Activated T-cell treated with anti-CD3 and anti-CD28 coated beads for 24 hours (primary cell): ENCODE results near the gene EML4.

Experiments
- DNase-seq: peaks from one replicate; pipeline ENCODE4 v3.0.0-alpha.2; 2020; ENCODE audit warnings: low read depth

EML4 gene

DNA sequence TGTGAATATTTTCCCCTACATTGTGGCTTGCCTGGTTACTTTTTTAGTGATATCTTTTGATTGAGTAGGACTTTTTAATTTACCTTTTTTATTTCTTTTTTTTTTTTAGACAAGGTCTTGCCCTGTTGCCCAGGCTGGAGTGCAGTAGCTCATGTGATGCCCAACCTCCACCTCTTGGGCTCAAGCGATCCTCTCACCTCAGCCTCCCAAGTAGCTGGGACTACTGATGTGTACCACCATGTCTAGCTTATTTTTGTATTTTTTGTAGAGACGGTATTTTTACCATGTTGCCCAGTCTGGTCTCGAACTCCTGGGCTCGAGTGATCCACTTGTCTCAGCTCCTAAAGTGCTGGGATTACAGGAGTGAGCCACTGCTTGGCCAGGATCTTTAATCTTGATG lies 25.3 kb downstream of the EML4 start:
- DNase-seq: no peak

DNA sequence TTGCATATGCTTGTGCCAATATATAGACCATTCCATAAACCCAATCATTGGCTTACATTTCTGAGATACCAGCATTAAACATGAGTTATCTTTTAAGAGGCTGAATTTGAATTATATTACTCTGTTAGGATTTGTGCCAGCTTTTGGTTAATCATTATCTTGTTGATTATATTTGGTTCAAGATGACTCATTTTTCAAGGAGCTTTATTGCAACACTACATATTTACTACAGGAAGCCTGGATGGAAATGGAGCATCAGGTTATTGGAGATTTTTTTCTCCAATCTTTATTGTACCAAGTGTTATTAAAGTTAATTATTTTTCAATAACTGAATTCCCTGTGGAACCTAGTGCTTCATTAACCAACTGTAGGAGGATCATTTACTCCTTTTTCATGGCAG lies 26.4 kb downstream of the EML4 start:
- no peak for DNase-seq

DNA sequence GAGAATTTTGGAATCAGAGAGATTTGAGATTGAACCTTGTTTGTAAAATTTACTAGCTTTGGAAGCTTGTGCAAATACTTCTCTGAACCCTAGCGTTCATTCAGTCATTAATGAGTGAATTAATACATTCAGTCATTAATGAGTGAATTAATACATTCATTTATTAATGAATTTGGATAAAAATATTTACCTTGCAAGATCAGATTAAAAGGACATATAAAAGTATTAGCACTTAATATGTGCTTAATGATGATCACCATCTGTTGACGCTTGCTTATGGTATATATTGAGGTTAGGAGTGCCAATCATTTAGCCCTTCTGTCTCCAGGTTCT lies 26.9 kb downstream of the EML4 start:
- DNase-seq: no peak

DNA sequence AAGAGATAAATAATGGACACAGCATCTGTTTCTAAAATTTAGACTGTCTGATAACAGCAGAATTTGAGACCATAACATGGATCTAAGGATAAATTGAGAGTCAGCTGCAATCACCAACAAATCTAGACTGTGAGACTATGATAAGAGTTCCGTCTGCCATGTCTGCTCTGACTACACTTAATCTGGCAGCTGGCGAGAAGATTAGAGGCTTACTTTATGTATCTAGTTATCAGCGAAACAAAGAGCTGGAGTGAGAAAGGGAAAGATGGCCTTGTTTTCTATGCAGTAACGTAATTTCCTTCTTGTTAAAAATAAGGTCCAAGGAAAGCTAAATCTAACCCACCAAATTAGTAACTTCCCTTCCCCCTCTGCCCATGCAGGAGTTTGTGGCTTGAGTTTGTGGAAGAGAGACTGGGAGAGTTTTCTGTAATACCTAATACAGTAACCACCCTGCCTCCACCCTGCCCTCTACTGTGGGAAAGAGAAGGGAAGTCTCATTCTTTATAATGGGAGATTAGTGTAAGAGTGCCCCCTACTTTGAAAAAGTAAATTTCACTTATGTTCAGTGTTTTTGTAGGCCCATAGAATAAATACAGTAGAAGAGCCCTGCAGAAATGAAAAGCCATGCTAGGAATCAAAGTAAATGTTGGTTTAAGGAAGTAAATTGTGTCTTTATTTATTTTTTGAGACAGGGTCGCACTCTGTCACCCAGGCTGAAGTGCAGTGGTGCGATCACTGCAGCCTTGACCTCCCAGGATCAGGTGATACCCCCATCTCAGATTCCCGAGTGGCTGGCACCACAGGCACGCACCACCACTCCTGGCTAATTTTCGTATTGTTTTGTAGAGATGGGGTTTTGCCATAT lies 27.5 kb downstream of the EML4 start:
- no peak for DNase-seq

DNA sequence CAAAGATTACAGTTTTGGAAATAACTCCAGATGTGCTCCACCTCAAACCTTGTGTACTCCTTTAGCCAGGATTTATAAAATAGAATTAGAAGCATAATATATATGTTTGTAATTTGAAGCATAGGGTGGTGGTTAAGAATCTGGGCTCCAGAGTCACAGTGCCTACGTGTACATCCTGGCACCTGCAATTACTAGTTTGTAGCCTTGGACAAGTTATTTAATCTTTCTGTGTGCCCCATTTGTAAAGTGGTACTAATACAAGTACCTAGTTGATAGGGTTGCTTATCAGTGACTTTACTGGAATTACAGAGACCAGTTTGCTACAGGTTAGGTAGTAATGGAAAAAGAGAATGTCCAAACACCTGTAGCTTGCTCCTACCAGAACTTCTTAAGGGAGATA lies 28.6 kb downstream of the EML4 start:
- DNase-seq: no peak

DNA sequence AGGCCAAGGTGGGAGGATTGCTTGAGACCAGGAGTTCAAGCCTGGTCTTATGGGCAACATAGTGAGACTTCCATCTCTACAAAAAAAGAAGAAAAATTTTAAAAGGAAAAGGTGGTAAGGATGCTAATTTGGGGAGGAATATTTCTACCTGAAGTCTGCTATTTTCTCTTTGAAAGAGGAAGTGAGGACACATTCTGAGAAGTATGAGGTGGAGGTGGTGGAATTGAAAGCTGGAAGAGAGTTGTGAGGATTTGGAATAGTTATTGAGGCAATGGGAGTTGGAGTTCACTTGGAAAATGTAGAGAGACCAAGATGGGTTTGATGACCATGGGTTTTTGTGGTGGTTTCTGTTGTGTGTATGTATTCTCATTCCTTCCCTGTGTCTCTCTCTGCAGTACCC lies 29.3 kb downstream of the EML4 start:
- DNase-seq: no peak

DNA sequence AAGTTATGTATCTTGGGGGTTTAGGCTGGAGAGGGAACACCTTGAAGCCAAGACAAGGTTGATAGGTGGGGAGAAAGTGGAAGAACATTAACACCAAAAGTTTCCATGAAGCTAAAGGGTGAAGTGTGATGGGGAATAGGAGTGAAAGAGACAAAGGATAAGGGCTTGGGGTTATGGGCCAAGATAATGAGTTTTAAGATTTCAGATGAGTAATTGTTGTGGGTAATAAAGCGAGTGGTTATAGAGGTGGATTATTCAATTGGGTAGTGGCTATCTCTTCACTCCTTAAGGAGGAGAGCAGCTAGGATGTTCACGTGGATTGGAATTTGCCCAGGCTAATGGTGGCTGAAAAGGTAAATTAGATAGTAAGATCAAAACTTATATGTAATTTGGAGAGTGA lies 29.8 kb downstream of the EML4 start:
- no peak for DNase-seq

DNA sequence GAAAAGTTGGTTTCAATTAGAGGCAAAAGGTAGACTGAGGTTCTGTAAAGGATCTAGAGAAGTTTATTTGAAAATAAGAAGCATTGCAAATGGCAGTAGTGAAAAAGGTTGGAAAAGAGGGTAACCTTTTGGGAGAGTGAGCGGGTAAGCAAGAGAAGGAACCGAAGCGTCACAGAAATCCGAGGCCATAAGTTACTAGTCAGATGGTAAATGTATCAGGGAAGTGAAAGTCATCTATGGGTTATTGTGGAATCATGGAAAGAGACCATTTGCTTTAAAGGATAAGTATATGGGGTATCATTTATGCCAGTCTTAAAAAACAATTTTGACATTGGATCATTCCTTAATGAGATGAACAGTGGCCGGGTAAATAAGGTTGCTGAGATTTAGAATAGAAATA lies 30.5 kb downstream of the EML4 start:
- no peak for DNase-seq

DNA sequence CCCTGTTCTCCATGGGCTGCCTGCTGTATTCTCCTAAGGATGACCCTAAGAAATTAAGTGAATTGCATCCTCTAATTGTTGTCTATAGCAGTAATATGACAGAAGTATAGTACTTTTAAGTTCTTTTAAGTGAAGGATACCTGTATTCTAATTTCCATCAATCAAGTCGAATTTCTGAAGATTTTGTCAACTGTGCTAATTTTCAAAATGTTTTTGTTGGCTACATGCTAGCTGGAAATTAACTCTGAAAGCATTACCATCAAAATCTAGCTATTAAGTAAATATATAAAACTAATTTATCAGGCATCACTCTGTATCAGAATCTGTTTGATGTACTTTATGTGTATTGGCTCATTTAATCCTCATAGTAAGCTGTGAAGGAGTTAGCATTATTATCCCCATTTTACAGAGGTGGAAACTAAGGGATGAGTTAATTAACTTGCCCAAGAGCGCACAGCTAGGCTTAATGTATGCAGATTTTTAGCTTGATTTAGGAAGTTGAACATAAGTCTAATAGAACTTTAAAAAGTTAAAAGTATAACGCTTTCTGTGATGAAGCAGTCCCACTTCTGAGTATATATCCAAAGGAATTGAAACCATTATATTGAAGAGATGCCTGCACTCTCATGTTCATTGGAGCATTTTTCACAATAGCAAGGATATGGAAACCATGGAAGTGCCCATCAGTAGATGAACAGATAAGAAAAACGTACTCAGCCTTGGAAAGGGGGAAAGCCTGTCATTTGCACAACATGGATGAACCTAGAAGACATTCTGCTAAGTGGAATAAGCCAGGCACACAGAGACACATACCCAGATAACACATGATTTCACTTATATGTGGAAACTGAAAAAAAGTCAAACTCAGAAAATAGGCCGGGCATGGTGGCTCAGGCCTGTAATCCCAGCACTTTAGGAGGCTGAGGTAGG lies 32.0 kb downstream of the EML4 start:
- DNase-seq: no peak

DNA sequence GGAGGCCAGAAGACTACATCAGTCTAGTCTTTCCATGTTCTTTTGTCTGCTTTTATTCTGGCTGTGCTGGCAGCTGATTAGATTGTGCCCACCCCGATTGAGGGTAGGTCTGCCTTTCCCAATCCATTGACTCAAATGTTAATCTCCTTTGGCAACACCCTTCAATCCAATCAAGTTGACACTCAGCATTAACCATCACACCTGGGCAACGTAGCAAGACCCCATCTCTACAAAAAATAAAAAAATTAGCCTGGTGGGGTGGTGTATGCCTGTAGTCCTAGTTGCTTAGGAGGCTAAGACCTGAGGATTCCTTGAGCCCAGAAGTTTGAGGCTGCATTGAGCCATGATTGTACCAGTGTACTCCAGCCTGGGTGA lies 33.5 kb downstream of the EML4 start:
- no peak for DNase-seq

DNA sequence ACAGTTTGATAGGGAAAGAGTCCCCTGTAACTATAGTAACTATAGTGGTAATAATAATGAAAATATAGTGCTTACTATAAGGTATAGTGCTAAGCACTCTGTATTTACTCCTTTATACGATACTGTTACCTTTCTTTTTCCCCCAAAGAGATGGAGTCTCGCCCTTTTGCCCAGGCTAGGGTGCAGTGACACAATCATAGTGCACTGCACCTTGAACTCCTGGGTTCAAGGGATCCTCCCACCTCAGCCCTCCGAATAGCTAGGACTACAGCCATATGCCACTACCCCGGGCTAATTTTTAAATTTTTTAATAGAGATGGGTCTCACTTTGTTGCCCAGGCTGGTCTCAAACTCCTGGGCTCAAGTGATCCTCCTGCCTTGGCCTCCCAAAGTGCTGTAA lies 34.6 kb downstream of the EML4 start:
- no peak for DNase-seq

DNA sequence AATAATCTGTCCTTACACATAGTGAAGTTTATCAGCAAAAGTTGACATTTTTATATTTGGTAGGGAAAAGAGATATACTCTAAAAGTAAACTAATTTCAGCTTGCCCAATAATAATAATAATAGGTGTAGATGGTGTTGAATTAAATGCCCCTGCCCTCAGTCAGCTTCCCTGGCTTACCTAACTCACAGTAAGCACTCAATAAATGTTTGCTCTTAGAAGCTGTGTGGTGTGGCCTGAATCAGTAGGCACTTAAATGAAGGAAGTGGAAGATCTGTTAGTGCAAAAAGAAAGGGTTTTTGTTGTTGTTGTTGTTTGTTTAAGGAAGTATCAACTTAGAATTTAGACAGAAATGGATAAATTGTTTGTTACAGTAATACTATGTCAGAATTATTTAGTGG lies 36.2 kb downstream of the EML4 start:
- DNase-seq: no peak

DNA sequence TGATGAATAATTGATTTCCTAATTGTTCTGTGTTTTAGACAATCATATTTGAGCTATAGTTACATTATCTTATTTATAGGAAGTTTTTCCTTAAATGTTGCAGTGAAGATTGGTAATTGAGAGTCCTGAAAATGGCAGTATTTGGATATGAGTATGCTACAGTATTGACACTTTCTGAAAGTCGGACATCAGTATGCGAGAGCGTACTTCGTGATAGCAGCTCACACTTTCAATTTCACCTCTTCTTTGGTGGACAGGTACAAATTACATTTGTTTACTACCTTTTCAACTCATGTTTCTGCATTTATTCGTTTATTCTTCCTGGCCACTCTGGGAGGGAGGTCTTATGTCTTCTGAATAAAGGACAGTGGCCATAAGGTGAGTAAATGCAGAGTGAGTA lies 38.7 kb downstream of the EML4 start:
- DNase-seq: no peak

DNA sequence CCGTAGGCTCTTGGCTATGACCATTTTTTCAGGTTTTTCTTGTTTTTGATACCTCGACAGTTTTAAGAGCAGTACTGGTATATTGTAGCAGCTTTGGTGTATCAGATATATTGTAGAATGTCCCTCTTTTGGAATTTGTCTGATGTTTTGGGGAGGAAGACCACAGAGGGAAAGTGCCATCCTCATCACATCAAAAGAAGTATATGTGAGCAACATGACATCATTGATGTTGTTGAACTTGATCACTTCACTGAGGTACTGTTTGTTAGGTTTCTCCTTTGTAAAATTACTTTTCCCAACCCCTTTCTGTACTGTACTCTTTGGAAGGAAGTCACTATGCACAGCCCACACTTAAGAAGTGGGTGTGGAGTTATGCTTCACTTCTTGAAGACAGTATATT lies 41.0 kb downstream of the EML4 start:
- no peak for DNase-seq

DNA sequence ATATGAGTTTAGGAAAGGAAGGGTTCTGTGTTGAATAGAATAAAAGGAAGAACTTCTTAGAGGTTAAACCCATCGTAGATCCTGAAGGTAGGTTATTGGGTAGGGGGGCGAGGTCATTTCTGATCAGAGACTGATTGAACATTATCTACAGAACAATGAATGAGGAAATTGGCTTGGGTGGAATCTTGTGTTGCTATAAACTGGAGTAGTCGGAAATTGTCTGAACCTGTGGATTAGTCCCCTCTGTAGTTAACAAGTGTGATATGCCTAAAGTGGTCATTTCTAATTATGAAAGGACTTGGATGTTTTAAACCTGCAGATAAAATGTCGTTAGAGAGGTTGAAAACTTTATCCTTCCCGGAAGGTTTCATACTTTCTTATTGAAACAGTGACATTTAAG lies 42.1 kb downstream of the EML4 start:
- DNase-seq: no peak

DNA sequence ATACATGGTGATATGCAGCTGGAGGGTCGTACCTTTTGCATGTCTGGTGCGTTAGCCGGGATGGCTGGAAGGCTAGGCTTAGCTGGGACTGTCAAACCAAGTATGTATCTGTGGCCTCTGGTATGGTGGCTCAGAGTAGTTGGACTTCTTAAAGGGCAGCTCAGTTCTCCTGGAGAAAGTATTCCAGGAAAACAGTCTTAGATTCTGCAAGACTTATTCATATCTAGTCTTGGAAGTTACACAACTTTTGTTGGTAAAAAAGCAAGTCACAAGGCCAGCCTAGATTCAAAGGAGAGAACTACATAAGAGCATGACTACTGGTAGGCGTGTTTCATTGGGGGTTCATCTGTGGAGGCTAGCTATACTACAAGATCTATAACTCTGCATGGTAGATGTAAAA lies 45.5 kb downstream of the EML4 start:
- DNase-seq: no peak

DNA sequence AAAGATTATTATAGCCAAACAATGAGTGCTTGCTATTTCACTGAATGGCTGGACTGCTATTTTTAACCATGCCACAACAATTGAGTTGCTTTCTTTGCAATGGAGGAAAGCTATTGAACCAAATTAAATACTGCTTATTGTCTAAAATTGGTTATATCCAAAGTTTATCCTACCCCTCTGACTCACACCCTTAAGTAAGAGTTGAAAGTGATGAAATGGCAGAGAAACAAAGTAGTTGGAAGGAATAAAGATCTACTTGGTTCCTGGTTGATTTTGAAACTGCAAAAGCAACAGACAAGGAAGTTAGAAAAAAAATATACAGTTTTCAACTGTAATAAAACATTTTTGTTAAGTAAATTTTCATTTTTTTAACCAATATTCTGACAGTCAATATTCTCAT lies 47.5 kb downstream of the EML4 start:
- no peak for DNase-seq

DNA sequence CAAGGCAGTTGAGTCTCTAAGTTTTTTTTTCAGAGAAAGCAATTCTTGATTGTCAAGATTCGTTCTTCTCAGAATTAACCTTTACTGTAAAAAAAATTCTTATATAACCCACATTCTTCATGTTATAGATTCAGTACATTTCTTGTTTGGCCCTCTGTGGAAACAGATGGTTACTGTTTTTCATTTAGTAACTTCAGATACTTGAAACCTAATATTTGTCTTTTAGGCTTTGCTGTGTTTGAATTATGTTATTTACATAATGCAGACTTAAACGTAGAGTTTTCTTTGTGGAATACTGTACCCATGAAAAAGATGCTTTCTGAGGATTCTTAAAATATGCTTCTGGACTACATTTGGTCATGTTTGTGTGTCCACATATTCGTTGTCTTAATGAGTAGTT lies 48.2 kb downstream of the EML4 start:
- DNase-seq: no peak

DNA sequence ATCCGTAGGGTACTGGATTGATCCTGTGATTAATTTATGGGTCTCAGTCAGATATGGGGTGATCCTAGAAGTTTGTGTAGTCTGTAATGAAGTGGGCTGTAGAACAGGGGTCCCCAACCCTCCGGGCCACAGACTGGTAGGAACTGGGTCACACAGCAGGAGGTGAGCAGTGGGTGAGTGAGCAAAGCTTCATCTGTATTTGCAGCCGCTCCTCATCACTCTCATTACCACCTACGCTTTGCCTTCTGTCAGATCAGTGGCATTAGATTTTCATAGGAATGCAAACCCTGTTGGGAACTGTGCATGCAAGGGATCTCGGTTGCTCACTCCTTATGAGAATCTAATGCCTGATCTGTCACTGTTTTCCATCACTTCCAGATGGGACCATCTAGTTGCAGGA lies 48.8 kb downstream of the EML4 start:
- no peak for DNase-seq

DNA sequence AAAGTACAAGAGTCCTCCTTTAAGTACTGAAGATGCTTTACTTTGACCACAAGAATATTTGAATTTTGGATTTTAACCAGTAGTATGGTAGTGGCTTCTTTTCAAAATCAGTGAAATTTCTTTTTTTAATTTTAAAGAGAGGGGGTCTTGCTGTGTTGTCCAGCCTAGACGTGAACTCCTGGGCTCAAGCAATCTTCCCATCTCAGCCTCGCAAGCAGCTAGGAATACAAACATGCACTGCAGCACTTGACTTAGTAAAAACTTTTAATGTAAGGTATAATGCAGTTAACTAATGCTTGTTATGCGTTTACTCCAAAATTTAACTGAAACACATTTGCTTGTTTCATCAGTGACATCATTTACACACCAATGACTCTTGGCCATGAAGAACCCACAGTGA lies 49.6 kb downstream of the EML4 start:
- no peak for DNase-seq

DNA sequence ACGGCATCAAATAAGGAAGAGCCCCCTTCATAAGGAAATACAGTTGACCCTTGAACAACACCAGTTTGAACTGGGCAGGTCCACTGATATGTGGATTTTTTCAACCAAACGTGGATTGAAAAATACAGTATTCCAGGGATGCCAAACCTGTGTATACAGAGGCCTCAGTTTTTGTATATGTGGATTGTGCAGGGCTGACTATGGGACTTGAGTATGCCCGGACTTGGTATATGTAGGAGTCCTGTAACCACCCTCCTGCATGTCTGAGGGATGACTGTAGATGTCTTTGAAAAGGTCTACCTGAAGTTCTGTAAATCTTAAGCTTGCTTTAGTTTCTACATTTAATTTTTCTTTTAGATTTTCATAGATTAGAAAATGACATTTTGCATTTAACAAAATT lies 50.0 kb downstream of the EML4 start:
- no peak for DNase-seq

DNA sequence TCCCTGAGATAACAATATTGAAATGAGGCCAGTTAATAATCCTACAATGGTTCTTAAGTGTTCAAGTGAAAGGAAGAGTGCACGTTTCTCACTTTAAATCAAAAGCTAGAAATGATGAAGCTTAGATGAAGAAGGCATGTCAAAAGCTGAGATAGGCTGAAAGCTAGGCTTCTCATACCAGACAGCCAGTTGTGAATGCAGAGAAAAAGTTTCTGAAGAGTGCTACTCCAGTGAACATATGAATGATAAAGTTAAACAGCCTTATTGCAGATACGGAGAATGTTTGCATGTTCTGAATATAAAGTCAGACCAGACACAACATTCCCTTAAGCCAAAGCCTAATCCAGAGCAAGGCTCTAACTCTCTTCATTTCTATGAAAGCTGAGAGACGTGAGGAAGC lies 51.4 kb downstream of the EML4 start:
- no peak for DNase-seq

DNA sequence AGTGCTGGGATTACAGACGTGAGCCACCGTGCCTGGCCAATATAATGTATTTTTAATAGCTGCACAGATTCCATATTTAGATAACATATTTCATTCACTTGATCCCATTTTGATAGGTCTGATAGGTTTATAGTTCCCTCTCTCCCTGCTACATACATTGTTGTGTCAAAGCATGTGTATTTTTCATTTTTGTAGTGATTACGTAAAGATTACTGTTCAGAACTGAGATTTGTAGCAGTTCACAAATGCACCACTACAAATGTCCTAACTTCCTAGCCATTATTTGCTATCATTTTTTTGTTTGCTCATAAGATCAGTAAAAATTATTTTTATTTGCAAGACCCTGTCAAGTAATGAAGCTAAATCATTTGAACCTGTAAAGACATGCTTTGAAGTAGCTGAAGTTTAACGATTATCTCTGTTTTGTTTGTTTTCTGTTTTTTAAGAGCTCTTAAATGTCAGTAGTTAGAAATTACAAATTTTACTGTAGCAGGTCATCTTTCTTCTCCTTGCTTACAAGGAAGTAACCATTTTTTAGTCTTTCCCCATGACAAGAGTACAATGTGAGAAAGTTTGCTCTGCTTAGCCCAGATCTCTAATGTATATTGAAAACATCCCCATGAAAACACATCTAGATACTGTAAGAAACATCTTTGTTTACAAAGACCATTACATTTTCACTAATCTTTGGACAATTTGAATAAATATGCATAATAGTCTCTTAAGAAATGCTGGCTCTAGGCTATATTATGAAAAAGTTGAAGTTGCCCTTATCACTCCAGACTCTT lies 54.1 kb downstream of the EML4 start:
- DNase-seq: no peak
